Nephron progenitor cell (in vitro differentiated cells): ENCODE measurements around the gene SH3RF1.

ENCODE experiments used
- DNase-seq: peaks from one replicate; pipeline ENCODE4 v3.0.0; 2021
- H3K27ac Mint-ChIP-seq: 2 replicates; pipeline ENCODE4 v1.8.0; 2021; ENCODE audit warnings: mild to moderate bottlenecking, moderate library complexity, mixed read lengths
- H3K27me3 Mint-ChIP-seq: 2 replicates; pipeline ENCODE4 v1.8.0; 2021; ENCODE audit warnings: mild to moderate bottlenecking, low read depth, mixed read lengths; ENCODE audit not compliant: poor library complexity
- H3K36me3 Mint-ChIP-seq: 2 replicates; pipeline ENCODE4 v1.8.0; 2021; ENCODE audit warnings: low read depth, mixed read lengths
- H3K4me1 Mint-ChIP-seq: 2 replicates; pipeline ENCODE4 v1.8.0; 2021; ENCODE audit warnings: mixed read lengths
- H3K4me3 Mint-ChIP-seq: 2 replicates; pipeline ENCODE4 v1.8.0; 2021; ENCODE audit warnings: mild to moderate bottlenecking, moderate library complexity, mixed read lengths
- H3K9me3 Mint-ChIP-seq: 2 replicates; pipeline ENCODE4 v1.8.0; 2021; ENCODE audit warnings: mild to moderate bottlenecking, moderate library complexity, mixed read lengths
- TF ChIP-seq, protein P1 (sequence below): fragments of 200-600 bp; sonication (generic); IDR thresholded peaks from 2 replicates; pipeline ENCODE4 v1.5.0; 2021; ENCODE audit warnings: antibody characterized with exemption

Gene SH3RF1

DNA sequence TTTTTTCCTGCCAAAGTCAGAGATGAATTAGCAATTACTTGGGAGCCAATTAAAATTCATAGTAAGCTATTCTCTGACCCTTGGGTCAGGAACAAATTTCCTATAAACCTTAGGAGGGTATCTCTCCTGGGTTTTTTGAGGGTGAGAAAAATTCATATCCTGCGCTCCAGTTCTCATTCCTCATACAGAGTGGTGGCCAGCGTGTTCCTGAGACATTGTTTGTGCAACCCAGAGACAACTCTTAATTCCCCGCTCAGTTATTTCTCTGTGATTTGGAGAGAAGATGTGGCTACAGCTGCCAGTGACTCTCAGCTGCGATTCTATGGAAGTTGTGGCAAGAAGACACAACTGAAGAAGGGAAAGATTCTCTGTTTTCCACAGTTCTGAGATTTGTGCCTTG lies 222.8 kb downstream of the SH3RF1 start:
- Mint-ChIP-seq H3K4me1 (peaks cover 29% of the 10 kb centered on the region), H3K27me3 (peaks cover 8% of the 10 kb centered on the region), H3K27ac (peak overlapping the region; percentile 24), H3K4me3 (no peak overlapping the region), H3K36me3 (no peaks in the 10 kb centered on the region), H3K9me3 (no peaks in the 10 kb centered on the region)
- DNase-seq, result no peak
- TF ChIP-seq, protein P1, sequence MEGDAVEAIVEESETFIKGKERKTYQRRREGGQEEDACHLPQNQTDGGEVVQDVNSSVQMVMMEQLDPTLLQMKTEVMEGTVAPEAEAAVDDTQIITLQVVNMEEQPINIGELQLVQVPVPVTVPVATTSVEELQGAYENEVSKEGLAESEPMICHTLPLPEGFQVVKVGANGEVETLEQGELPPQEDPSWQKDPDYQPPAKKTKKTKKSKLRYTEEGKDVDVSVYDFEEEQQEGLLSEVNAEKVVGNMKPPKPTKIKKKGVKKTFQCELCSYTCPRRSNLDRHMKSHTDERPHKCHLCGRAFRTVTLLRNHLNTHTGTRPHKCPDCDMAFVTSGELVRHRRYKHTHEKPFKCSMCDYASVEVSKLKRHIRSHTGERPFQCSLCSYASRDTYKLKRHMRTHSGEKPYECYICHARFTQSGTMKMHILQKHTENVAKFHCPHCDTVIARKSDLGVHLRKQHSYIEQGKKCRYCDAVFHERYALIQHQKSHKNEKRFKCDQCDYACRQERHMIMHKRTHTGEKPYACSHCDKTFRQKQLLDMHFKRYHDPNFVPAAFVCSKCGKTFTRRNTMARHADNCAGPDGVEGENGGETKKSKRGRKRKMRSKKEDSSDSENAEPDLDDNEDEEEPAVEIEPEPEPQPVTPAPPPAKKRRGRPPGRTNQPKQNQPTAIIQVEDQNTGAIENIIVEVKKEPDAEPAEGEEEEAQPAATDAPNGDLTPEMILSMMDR, result no peak

DNA sequence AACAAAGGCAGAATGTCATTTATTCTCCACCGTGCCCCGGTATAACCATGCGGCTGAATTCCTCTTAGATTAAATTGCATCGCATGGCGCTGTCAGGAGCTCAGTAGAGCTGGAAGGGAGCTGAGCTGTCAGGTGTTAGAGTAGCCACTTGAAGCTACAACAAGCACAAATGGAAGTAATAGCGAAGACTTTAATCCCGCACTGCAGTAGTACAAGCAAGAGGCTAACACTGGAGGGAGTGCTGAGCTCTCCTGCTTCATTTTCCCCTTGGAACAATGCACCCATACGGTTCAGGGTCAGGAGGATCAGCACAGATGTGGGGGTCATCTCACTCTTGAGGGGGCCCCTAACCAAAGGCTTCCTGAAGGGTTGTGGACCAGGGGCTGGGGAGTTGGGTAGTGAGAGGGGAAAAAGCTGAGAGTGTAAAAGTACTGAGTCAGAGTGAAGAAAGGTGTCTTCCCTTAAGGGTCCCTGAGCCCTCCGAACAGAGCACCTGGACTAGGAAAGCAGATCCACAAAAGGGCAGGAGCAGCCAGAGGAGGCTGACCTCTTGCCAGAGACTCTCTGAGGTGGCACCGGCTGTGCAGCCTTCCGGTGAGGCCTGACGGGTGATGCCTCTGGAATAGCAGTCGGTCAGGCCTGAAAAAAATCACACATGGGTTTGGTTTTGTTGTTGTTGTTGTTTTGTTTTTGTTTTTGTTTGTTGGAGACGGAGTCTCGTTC lies 224.7 kb downstream of the SH3RF1 start:
- no peaks in the 10 kb centered on the region for H3K9me3 Mint-ChIP-seq
- H3K4me1 Mint-ChIP-seq, result peaks cover 29% of the 10 kb centered on the region
- TF ChIP-seq, protein P1, result no peak
- no peak overlapping the region for H3K4me3 Mint-ChIP-seq
- peaks cover 4% of the 10 kb centered on the region for H3K27me3 Mint-ChIP-seq
- no peak overlapping the region for H3K27ac Mint-ChIP-seq
- no peaks in the 10 kb centered on the region for H3K36me3 Mint-ChIP-seq
- DNase-seq, result no peak

DNA sequence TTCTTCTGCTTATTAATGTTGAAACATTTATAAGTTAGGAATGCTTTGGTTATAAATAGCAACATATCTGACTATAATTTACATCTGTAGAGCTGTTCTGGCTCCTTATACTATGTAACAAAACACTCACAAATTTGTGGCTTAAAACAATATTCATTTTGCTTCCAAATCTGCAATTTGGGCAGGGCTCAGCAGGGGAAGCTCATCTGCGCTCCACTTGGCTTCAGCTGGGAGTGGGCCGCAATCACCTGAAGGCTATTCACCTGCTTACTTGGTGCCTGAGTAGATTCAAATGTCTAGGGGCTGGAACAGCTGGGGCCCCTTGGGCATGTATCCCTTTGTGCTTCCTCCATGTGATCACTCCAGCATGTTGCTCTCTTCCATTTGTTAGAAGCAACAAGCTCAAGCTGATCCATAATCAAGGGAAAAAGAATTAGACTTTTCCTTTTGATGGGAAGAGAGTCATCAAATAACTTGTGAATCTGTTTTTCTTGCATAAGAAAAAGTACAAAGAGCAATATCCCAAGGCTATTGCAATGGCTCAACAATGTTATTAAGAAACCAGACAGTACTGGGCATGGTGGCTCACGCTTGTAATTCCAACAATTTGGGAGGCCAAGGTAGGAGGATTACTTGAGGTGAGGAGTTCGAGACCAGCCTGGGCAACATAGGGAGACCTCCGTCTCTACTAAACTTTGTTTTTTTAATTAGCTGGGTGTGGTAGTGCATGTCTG lies 225.9 kb downstream of the SH3RF1 start:
- TF ChIP-seq, protein P1, result no peak
- Mint-ChIP-seq H3K27ac (no peak overlapping the region), H3K9me3 (no peaks in the 10 kb centered on the region), H3K36me3 (no peaks in the 10 kb centered on the region), H3K27me3 (peaks cover 4% of the 10 kb centered on the region), H3K4me3 (no peak overlapping the region), H3K4me1 (peaks cover 19% of the 10 kb centered on the region)
- DNase-seq, result no peak
